Measurements from ENCODE around the gene TWIST2.

DNA sequence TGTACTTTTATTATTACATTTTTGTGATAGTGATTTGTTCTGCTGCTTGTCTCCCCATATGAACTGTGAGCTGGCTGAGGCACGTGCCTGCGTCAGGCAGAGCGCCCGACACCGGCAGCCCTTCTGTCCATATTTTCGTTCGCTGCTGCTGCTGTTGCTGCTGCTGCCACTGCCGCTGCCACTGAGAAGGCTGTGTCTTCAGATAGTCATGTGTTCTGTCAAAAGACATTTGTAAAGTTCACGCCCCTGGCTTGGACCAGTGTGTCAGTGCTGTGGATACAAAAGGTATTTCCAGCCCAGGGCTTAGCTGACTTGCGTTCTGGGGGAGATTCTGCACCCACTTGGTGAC is 47.0 kb downstream of the TWIST2 start:
- TF ChIP-seq TAF1 (IDR thresholded peaks at IDR 0.05; ENCODE audit: low read depth, low read length) (no peak), SPI1 (IDR thresholded peaks at IDR 0.05; ENCODE audit: low read depth, low read length) (no peak), POLR2AphosphoS5 (IDR thresholded peaks at IDR 0.05; ENCODE audit: low read depth, low read length) (no peak), POLR2A (IDR thresholded peaks at IDR 0.05; ENCODE audit: low read depth, low read length) (no peak), PAX5 (IDR thresholded peaks at IDR 0.05; ENCODE audit: insufficient read depth, low read length, severe bottlenecking) (no peak)

Data from GM12891 (cell line).